Activated B cell treated with CpG ODN at 0.5 μM for 24 hours (primary cell): ENCODE data around the gene DCP1A. TPM values are rescaled to one million over a fixed set of nuclear protein-coding genes. Genes with fewer than 3 reads are reported as not detected.
"Not testable (repeated sequence)": the region's sequence is repeated elsewhere in the genome, so short reads cannot be mapped to it uniquely, and the experiment has no call there.

ENCODE experiments used
- ATAC-seq: fragments of 200-7000 bp; cut with Tn5 transposase; one replicate; pipeline ENCODE4 v1.10.0; 2021; ENCODE audit warnings: low read depth, mild to moderate bottlenecking, moderate library complexity
- CTCF ChIA-PET: fragments of 350-600 bp; sonication (Branson Sonifier 250); formaldehyde crosslinking; loops from one replicate; lab custom pipeline; 2021; ENCODE audit warnings: antibody characterized with exemption; lab: Charles Lee
- POLR2A ChIA-PET: fragments of 350-600 bp; sonication (Branson Sonifier 250); formaldehyde crosslinking; loops from one replicate; lab custom pipeline; 2021; ENCODE audit warnings: antibody characterized with exemption; lab: Charles Lee
- DNase-seq: peaks from one replicate; pipeline ENCODE4 v3.0.0; 2022
- H3K27ac Mint-ChIP-seq: one replicate; pipeline ENCODE4 v1.8.0; 2020; ENCODE audit warnings: mixed read lengths
- H3K27me3 Mint-ChIP-seq: one replicate; pipeline ENCODE4 v1.8.0; 2021; ENCODE audit warnings: mixed read lengths
- H3K36me3 Mint-ChIP-seq: one replicate; pipeline ENCODE4 v1.8.0; 2021; ENCODE audit warnings: low read depth, mixed read lengths
- H3K4me1 Mint-ChIP-seq: one replicate; pipeline ENCODE4 v1.8.0; 2021; ENCODE audit warnings: mixed read lengths
- H3K4me3 Mint-ChIP-seq: one replicate; pipeline ENCODE4 v1.8.0; 2020; ENCODE audit warnings: mild to moderate bottlenecking, mixed read lengths
- H3K9me3 Mint-ChIP-seq: one replicate; pipeline ENCODE4 v1.8.0; 2020; ENCODE audit warnings: mixed read lengths
- intact Hi-C: fragments of 100-400 bp; cut with micrococcal nuclease; formaldehyde crosslinking; loops from one replicate; pipeline ENCODE4 v1.15.1; 2024
- total RNA-seq: library from RNA; stranded (reverse); gene quantifications from 2 replicates; pipeline ENCODE4 v1.2.3, GENCODE V29; 2022
- TF ChIP-seq, protein P1 (sequence below): fragments of 200-600 bp; IDR thresholded peaks from one replicate; pipeline ENCODE4 v1.8.0; 2022; ENCODE audit warnings: antibody characterized with exemption, mild to moderate bottlenecking

DCP1A gene
- total RNA-seq, 1 donor from 2014 or later: 35.1 TPM

DNA sequence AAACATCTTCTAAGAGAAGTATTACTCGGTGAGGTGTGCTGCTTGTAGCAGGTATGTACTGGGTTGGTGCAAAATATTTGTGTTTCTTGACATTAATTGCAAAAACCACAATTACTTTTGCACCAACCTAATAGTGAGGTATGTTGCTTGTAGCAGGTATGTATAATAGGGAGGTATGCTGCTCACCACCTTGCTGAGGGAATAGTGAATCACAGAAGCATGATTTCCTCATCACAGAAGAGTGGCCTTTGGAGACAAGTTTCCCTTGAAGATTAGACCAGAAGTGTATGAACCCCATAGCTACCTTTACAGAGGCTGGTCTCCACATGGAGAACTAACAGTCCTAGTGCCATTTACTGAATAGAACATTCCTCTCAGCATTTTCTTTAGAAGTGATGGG lies 15.5 kb downstream of the DCP1A start:
- DNase-seq: no peak
- Mint-ChIP-seq H3K9me3 (no peaks in the 10 kb centered on the region), H3K27me3 (no peaks in the 10 kb centered on the region), H3K4me1 (no peaks in the 10 kb centered on the region), H3K4me3 (no peak overlapping the region), H3K27ac (no peak overlapping the region), H3K36me3 (peaks cover 60% of the 10 kb centered on the region)
- CTCF ChIA-PET: no interaction called here
- intact Hi-C loops: no loop called here
- POLR2A ChIA-PET: no interaction called here
- no peak for ATAC-seq
- TF ChIP-seq, protein P1, sequence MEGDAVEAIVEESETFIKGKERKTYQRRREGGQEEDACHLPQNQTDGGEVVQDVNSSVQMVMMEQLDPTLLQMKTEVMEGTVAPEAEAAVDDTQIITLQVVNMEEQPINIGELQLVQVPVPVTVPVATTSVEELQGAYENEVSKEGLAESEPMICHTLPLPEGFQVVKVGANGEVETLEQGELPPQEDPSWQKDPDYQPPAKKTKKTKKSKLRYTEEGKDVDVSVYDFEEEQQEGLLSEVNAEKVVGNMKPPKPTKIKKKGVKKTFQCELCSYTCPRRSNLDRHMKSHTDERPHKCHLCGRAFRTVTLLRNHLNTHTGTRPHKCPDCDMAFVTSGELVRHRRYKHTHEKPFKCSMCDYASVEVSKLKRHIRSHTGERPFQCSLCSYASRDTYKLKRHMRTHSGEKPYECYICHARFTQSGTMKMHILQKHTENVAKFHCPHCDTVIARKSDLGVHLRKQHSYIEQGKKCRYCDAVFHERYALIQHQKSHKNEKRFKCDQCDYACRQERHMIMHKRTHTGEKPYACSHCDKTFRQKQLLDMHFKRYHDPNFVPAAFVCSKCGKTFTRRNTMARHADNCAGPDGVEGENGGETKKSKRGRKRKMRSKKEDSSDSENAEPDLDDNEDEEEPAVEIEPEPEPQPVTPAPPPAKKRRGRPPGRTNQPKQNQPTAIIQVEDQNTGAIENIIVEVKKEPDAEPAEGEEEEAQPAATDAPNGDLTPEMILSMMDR: no peak

DNA sequence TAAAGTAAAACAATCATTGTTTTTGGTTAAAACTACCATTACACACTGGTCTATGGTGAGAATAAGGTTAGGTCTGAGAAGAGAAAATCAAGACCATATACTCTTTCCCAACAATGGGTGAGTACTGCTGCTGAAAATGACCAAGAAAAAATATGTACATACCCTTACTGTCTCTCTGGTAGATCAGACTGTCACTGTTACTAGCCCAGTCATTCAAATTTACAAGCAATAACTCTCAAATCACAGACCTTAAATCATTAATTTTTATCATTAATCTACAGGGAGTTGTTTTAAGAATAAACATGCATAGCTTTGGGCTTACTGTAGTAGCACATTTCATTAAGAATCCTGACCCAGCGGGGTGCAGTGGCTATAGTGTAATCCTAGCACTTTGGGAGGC lies 17.4 kb downstream of the DCP1A start:
- Mint-ChIP-seq H3K27me3 (no peaks in the 10 kb centered on the region), H3K9me3 (no peaks in the 10 kb centered on the region), H3K36me3 (peaks cover 51% of the 10 kb centered on the region), H3K4me1 (peaks cover 6% of the 10 kb centered on the region), H3K27ac (no peak overlapping the region), H3K4me3 (no peak overlapping the region)
- TF ChIP-seq, protein P1: no peak
- ChIA-PET CTCF (no interaction called here), POLR2A (no interaction called here)
- DNase-seq (no peak), ATAC-seq (no peak)
- intact Hi-C loops: no loop called here

DNA sequence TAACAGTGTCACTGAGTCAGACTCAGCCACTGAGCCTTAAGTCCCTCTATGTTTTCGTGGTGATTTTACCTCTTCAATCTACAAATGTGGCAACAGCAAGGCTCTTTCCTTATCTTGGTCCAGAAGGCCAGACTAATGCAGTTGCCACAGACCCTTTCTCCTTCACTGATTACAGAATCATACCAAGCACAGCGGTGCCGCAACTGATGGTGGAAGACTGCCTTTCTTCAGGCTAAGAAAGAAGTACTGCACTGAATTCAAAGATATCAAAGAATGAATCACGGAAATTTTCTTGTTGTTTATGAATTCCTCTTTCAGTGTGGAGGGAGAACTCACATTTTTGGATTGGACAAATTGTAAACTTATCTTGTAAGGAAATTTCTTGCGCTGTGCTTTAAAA lies 18.6 kb downstream of the DCP1A start:
- Mint-ChIP-seq H3K4me3 (no peak overlapping the region), H3K36me3 (peaks cover 45% of the 10 kb centered on the region), H3K4me1 (peaks cover 6% of the 10 kb centered on the region), H3K9me3 (no peaks in the 10 kb centered on the region), H3K27me3 (no peaks in the 10 kb centered on the region), H3K27ac (no peak overlapping the region)
- ATAC-seq (no peak), DNase-seq (no peak)
- TF ChIP-seq, protein P1: no peak
- intact Hi-C loops: no loop called here
- ChIA-PET CTCF (no interaction called here), POLR2A (no interaction called here)

DNA sequence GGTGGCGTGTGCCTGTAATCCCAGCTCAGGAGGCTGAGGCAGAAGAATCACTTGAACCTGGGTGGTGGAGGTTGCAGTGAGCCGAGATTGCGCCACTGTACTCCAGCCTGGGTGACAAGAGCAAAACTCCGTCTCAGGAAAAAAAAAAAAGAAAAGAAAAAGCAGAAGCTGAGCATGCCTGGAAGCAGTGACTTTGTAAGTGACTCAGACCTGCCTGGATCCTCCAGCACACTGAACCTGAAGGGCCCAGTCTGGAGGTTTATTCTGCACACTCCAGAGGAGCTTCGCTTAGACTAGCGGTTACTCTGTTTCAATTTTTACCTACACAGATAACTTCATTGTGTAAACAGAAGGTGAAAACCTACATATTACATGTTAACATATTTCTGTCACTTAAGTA lies 19.4 kb downstream of the DCP1A start:
- H3K4me1 Mint-ChIP-seq, ATAC-seq, POLR2A ChIA-PET, H3K9me3 Mint-ChIP-seq, intact Hi-C loops, CTCF ChIA-PET, DNase-seq, H3K4me3 Mint-ChIP-seq, H3K27me3 Mint-ChIP-seq, H3K27ac Mint-ChIP-seq: not testable (repeated sequence)
- peaks cover 49% of the 10 kb centered on the region for H3K36me3 Mint-ChIP-seq

DNA sequence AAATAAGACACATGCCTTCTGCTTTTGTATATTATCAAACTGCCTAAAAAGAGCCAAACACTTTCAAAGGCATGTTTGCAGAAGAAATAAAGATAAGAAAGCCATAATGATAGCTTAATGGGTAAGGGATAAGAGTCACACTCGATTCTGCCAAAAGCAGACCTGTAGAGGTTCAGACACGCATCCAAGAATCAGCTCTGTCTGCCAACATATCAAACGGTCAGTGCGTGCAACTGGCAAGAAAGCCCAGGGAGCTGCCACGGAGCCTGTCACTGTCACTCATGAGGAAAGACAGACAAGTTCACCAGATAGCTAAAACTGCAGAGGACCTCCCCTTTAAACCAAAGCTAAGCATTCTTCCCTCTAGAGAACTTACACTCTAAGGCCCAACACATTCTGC lies 23.2 kb downstream of the DCP1A start:
- ATAC-seq (no peak), DNase-seq (no peak)
- intact Hi-C loops: no loop called here
- TF ChIP-seq, protein P1: no peak
- H3K4me3 Mint-ChIP-seq: no peak overlapping the region
- H3K9me3 Mint-ChIP-seq: no peaks in the 10 kb centered on the region
- POLR2A ChIA-PET: interaction anchor here (0.7 kb wide), 1 partner anchor 567 kb away, joined by 4 read pairs; the partner anchor contains the start of gene SELENOK
- H3K27me3 Mint-ChIP-seq: no peaks in the 10 kb centered on the region
- H3K27ac Mint-ChIP-seq: no peak overlapping the region
- CTCF ChIA-PET: no interaction called here
- peaks cover 38% of the 10 kb centered on the region for H3K36me3 Mint-ChIP-seq
- peaks cover 6% of the 10 kb centered on the region for H3K4me1 Mint-ChIP-seq

DNA sequence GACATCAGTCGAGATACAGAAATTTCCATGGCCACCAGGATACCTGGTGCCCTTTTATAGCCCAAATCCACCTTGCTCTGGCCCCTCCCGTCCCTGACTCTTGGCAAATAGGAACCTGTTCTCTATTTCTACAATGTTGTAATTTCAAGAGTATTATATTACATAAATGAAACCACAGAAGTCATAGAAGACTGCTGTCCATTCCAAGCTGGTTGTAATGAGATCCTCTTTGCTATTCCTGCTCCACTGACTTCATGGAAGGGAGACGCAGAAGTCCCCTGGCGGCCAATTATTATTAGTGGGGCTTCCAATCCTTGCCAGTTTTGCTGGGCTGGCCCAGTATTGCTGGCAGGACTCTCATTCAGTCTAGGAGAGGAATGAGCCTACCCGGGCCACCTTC lies 26.6 kb downstream of the DCP1A start:
- Mint-ChIP-seq H3K27me3 (no peaks in the 10 kb centered on the region), H3K27ac (no peak overlapping the region), H3K4me3 (no peak overlapping the region), H3K36me3 (peaks cover 51% of the 10 kb centered on the region), H3K9me3 (no peaks in the 10 kb centered on the region), H3K4me1 (peaks cover 2% of the 10 kb centered on the region)
- ChIA-PET CTCF (no interaction called here), POLR2A (interaction anchor here (1.3 kb wide), 1 partner anchor 27 kb away, joined by 3 read pairs; the partner anchor contains the start of gene DCP1A)
- DNase-seq (no peak), ATAC-seq (no peak)
- TF ChIP-seq, protein P1: no peak
- intact Hi-C loops: no loop called here
